Measurements from ENCODE around the gene ZNF583. TPM values are rescaled to one million over a fixed set of nuclear protein-coding genes. Genes with fewer than 3 reads are reported as not detected.
A peak's percentile ranks its signal among the peaks of the same experiment; 100 is the strongest.

ZNF583 gene
- total RNA-seq (2014; rRNA removed; shearing (Covaris generic)), result 6.1 and 7.9 TPM in 2 replicates

DNA sequence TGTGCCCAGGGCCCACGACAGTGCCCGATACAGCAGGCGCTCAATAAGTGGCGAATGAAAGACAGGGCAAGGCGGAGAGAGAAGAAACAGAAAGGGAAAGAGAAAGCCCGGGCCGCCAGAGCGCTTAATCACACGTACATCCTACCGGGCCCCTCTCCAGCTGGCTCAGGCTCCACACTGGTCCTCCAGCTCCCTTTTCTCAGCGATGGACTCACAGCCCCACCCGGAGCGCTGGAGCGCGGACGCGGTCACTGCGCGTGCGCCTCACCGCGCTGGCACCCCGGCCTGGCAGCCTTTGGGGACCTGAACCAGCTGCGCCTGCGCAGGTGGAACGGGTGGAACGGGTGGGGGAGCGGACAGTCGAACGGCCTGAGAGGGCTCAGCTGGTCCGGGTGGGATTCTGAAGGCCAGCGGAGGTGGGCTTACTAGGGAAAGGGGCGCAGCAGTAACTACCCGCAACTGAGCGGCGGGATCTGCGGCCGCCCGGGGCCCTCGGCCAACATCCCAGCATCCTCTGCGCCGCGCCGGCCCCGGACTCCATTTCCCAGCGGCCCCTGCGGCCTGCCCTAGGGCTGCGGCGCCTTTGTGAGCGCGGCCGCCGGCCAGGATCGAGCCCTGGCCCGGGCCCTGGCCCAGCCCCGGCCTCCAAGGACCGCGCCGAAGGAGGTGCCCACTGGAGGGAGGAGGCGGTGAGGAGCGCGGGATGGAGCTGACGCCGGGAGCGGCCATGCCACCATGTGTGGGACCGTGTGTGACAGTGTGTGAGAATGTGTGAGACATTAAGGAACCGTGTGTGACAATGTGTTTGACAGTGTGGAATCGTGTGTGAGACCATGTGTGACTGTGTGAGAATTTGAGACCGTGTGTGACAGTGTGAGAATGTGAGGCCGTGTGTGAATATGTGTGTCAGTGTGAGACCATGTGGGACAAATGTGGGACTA lies at the start of gene ZNF583:
Gene ZNF583, plus strand, starts transcription at position 569 of the 941 bp plus-strand sequence. CDS start 2,783 bp downstream, outside the sequence.
- peak; percentile 96 for DNase-seq (ENCODE audit: low read depth)

DNA sequence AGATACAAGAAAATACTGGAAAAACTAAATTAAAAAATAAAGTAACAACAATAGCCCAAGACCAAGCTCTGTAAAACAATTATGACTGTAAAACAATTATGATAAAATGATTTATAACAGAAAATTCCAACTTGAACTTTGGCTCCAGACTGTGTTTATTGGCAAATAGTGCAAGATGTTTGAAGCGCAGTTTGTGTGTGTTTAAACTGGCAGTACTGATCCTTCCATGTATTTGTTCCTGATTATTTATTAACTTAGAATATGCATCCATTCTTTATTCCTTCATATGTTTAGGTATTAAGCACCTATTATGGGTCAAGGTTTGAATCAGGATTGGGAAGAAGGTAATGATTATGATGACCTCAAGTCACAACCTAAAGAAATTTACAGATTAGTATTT lies 48.6 kb upstream of the ZNF583 start:
- DNase-seq (ENCODE audit: low read depth), result no peak

DNA sequence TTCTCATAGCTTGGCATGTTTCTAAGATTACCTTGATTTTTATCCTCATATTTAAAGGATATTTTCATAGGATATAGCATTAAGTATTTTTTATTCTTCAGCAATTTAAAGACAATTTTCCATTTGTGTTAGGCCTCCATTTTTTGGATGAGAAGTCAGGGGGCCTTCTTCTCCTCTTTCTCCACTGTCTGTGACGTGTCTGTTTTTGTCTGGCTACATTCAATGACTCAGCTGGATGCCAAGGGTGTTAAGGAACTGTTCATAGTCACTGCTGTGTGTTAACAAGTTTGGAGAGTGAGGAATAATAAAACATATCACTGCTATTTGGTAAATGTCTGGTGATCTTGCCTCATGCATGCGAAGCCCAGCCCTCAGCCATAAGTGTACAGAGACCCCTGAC lies 47.2 kb upstream of the ZNF583 start:
- DNase-seq (ENCODE audit: low read depth), result no peak

DNA sequence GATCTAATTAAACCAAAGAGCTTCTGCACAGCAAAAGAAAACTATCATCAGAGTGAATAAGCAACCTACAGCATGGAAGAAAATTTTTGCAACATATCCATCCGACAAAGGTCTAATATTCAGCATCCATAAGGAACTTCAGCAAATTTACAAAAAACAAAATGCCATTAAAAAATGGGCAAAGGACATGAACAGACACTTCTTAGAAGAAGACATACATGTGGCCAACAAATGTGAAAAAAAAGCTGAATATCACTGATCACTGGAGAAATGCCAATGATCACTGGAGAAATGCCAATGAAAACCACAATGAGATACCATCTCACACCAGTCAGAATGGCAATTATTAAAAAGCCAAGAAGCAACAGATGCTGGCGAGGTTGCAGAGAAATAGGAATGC lies 43.3 kb upstream of the ZNF583 start:
- peak; percentile 18 for DNase-seq (ENCODE audit: low read depth)

DNA sequence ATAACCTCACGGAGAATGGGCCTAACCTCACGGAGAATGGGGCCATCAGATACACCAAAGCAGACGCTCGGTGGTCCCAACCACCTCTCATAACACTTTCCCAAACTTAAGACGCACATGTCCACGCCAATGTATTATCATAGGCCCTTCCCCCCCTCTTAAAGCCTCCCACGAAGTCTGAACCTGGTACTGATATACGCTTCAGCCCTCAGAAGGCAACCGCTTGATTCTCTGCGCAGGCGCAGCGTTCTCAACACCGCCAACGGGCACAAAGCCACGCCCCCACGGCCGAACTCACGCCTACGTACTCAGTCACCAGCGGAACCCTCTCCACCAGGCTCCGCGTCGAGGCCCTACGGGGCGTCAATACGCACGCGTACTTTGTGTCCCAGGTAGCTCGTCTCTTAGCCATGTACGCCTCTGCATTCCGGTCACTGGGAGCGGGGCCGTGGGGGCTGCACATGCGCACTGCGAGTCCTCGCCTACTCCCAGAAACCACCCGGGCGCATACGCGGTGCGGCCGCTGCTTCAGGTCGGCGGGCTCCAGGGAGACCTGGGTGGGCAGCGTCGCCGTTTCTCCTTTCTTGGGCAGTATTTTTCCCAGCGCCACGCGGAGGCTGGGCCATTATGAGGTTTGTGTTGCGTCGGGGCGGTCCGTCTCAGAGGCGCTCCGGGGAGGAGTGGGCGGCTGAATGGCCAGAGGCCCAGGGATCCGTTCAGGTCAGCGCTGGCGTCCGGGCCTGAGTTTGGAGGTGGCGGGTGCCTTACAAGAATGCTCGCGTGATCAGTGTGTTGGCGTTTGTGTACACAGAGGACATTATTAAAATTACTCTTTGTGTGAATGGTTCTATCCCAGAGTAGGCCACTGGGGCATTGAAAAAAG lies 36.1 kb upstream of the ZNF583 start:
- peak; percentile 83 for DNase-seq (ENCODE audit: low read depth)

DNA sequence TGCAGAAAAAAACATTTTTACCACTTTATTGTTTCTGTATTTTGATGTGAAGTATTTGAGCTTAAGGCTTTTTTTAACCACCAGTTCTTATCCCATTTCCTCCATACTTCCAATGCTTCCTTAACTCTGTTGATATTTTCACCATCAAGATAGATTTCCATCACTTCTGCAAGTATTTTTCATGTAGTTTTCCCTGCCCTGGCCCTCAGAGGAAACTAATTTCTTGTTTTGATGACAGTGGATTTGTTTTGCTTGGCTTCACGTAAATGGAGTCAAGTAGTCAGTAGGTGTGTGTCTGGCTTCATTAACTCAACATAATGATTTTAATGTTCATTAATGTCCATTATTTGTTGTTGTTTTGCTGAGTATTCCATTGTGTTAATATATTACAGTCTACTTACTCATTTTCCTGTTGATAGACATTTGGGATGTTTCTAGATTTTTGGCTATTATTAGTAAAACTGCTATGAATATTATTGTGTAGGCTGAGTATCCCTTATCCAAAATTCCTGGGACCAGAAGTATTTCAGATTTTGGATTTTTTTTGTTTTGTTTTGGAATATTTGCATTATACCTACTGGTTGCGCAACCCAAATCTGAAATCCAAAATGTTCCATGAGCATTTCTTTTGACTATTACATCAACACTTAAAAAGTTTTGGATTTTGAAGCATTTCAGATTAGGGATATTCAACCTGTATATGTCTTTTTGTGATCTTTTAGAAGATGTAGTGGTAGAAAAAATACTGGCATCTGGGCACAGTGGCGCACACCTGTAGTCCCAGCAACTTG lies 34.1 kb upstream of the ZNF583 start:
- DNase-seq (ENCODE audit: low read depth), result no peak

DNA sequence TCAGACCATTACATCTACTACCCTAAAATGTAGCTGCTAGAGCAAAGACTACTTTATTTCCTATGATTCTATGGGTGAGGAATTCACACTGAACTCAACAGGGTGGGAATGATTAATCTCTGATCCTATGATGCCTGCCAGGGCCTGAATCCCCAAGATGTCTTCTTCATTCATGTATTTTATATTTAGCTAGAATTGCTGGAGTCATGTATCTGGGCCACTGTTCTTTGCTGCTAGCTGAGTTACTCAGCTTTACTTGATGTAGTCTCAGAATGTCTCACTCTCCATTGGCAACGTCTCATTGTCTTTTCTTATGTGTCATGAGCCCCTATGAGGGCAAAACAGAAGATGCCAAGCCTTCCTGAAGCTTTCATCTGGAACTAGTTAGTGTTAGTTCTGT lies 31.9 kb upstream of the ZNF583 start:
- no peak for DNase-seq (ENCODE audit: low read depth)

DNA sequence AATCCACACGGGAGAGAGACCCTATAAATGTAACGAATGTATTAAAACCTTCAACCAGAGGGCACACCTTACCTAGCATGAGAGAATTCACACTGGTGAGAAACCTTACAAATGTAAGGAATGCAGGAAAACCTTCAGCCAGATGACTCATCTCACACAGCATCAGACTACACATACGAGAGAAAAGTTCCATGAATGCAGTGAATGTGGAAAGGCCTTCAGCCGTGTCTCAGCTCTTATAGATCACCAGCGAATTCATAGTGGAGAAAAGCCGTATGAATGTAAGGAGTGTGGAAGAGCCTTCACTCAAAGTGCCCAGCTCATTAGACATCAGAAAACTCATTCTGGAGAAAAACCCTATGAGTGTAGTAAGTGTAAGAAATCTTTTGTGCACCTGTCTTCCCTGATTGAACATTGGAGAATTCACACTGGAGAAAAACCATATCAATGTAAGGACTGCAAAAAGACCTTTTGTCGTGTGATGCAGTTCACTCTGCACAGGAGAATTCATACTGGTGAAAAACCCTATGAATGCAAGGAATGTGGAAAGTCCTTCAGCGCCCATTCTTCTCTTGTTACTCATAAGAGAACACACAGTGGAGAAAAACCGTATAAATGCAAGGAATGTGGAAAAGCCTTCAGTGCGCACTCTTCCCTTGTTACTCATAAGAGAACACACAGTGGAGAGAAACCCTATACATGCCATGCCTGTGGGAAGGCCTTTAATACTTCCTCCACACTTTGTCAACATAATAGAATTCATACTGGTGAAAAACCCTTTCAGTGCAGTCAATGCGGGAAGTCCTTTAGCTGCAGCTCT lies 26.8 kb upstream of the ZNF583 start:
- DNase-seq (ENCODE audit: low read depth), result peak; percentile 11

DNA sequence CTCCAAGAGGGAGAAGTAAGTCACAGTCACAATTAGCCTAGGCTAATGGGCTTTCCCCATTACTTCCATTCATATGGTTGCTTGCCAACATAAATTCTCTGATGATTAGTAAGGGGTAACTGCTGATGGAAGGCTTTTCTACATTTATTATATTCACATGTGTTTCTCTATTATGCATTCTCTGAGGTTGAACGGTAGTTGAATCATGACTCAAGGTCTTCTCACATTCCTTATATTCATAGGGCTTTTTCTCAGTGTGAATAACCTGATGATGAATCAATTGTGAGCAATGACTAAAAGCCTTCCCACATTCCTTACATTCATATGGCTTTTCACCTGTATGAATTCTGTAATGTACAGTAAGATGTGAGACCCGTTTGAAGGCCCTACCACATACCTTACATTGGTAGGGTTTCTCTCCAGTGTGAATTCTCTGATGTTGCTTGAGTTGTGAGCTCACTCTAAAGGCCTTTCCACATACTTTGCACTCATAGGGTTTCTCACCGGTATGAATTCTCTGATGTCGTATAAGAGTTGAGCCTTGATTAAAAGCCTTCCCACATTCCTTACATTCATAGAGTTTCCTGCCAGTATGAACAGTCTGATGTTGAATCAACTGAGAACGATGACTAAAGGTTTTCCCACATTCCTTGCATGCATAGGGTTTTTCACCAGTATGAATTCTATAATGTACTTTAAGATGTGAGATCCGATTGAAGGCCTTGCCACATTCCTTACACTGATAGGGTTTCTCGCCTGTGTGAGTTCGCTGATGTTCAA lies 20.1 kb upstream of the ZNF583 start:
- peak; percentile 53 for DNase-seq (ENCODE audit: low read depth)

DNA sequence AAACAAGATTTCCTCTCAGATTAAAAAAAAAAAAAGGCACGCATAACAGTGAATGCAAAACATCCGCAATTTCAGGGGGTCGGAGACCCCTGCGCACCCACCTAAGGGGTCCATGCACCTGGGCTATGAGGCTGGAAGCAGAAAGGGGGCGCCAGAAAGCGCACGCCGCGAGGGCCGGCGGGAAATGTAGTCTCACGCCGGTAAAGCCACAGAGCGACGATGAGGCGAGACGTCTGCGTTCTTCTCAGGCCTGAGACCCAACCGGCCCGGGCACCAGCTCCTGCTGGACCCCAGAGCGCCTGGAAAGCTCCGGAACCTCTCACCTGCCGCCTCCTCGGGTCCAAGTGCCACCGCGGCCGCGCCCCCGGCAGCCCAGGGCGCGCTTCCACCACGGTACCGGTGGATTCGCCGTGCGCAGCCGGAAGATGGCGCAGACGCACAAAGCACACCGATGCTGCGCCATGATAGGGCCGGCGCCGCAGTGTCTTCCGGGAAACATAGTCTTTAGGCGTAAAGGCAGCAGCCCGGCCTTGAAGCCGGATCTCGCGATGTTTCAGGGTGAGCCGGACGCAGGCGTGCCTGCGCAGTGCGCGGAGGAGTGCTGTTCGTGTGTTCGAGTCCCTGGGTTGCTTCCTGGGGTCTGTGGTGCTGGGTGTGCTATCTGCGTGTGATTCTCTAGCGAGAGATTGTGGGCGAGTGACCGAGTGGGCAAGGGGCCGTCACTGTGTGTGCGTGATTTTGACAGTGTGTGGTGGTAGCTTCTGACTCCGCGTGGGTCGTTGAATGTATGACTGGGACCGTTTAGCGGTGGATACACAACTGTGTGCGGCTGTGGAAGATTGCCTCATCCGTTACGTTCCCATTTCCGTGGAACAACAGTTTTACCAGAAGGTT lies 10.8 kb upstream of the ZNF583 start, which contains the start of gene ZNF582:
Gene ZNF582, minus strand, starts transcription at position 416 of the 894 bp plus-strand sequence. CDS start 1,782 bp downstream, outside the sequence.
- peak; percentile 95 for DNase-seq (ENCODE audit: low read depth)

DNA sequence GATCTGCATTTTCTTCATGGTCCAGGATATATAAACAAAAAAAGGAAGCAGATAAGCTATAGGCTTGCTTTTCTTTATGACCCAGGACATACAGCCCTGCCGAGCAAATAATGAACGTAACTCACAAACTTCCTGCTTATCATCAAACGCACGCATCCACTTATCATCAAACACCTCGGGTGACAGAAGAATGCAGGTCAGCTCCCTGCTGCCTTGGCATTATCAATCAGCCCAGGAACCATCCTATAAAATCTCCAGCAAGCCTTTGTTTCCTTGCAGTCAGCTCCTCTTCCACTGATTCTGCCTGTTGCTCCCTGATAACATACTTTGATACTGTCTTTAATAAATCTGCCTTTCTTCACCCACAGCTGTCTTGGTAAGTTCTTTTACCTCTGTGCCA lies 5.3 kb upstream of the ZNF583 start:
- DNase-seq (ENCODE audit: low read depth), result no peak

DNA sequence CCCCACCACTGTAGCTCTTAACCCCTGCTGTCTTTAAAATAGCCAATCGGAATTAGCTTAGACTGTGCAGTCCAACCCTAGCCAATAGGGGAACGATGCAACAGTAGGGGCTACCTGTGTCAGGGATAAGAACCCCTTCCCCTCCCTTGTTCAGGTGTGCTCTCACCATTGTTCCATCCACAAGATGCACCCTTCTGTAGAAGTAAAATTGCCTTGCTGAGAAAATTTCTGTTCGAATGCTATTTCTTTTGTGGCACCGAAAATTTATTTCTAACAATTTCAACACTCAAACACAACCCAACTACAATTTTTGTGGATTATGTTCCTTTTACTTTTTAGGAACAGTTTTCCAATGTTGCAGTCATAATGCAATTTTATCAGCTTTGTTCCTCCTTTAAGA lies 3.6 kb upstream of the ZNF583 start:
- no peak for DNase-seq (ENCODE audit: low read depth)

DNA sequence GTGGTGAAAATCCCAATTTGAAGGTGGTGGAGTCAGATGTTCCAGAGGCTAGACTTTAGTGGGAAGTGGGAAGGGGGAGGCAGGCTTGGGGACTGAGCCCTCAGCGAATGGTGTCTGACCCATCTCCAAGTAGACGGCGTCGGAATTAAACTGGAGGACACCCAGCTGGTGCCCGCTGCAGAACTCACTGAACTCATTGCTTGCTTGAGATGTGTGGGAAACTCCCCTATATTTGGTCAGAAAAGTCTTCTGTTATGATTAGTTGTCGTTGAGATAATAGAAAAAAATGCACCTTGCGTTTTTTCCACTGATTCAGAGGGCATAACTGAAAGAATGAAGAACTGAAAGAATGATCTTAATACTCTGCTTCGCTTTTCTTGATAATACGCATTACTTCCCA lies 871 bp upstream of the ZNF583 start:
- peak; percentile 35 for DNase-seq (ENCODE audit: low read depth)

DNA sequence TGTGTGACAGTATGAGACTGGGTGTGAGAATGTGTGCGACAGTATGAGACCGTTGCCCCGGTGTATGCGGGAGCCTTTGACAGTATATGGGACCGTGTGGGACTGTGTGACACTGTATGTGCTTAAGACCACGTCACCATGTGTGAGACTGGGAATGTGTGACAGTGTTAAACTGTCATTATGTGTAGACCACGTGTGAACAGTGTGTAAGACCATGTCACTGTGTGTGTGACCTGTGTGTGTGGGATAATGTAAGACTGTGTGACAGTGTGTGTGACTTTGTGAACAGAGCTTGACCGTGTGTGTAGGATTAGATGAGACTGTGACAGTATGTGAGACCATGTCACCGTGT lies 549 bp downstream of the ZNF583 start:
- DNase-seq (ENCODE audit: low read depth), result peak; percentile 11

DNA sequence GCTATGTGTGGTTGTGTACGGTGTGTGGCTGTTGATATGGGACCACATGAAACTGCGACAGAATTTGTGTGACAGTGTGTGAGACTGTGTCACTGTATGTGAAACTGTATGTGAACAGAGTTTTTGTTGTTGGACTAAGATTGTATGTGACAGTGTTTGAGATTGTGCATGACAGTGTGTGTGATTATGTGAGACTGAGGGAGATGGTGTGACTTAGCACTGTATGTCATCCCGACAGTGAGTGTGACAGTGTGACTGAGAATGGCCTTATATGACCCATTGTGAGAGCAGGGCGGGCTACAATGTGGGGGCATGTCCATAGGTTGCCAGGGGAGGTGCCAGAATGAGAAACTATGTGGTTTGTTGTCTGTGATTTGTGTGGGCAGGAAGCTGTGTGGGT lies 930 bp downstream of the ZNF583 start:
- DNase-seq (ENCODE audit: low read depth), result no peak

DNA sequence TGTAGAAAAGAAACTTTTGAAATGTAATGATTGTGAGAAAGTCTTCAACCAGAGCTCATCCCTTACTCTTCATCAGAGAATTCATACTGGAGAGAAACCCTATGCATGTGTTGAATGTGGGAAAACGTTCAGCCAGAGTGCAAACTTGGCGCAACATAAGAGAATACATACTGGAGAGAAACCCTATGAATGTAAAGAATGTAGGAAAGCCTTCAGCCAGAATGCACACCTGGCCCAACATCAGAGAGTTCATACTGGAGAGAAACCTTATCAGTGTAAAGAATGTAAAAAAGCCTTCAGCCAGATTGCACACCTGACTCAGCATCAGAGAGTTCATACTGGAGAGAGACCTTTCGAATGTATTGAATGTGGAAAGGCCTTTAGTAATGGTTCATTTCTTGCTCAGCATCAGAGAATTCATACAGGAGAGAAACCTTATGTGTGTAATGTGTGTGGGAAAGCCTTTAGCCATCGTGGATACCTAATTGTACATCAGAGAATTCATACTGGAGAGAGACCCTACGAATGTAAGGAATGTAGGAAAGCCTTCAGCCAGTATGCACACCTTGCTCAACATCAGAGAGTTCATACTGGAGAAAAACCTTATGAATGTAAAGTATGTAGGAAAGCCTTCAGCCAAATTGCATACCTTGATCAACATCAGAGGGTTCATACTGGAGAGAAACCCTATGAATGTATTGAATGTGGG lies 19.3 kb downstream of the ZNF583 start:
- no peak for DNase-seq (ENCODE audit: low read depth)

DNA sequence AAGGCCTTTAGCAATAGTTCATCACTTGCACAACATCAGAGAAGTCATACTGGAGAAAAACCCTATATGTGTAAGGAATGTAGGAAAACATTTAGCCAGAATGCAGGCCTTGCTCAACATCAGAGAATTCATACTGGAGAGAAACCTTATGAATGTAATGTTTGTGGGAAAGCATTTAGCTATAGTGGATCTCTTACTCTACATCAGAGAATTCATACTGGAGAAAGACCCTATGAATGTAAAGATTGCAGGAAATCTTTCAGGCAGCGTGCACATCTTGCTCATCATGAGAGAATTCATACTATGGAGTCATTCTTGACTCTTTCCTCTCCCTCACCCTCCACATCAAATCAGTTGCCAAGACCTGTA lies 19.8 kb downstream of the ZNF583 start:
- DNase-seq (ENCODE audit: low read depth), result no peak

DNA sequence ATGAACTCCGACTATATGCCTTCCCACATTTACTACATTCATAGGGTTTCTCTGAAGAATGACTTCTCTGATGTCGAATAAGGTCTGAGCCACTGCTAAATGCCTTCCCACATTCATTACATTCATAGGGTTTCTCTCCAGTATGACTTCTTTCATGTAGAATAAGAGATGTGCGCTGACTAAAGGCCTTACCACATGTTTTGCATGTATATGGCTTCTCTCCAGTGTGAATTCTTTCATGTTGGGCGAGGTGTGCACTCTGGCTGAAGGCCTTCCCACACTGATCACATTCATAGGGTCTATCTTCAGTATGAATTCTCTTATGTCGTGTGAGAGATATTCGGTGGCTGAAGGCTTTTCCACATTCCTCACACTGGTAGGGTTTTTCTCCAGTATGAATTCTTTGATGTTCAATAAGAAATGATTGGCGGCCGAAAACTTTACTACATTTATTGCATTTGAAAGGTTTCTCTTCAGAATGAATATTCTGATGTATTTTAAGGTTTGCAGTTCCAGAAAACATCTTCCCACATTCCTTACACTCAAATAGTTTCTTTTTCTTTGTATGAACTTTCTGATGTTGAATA lies 37.2 kb downstream of the ZNF583 start:
- DNase-seq (ENCODE audit: low read depth), result no peak
